GM18909 (cell line): ENCODE measurements around the gene STRIP1.
"Not testable (repeated sequence)": the region's sequence is repeated elsewhere in the genome, so short reads cannot be mapped to it uniquely, and the experiment has no call there.

Experiments
- ATAC-seq: cut with Tn5 transposase; IDR thresholded peaks from one replicate; pipeline ENCODE4 v1.9.1; 2021; ENCODE audit warnings: mild to moderate bottlenecking; ENCODE audit not compliant: unreplicated experiment, poor library complexity

Gene STRIP1

GRCh38 chr1:110067893-110068645, 33.6 kb downstream of the STRIP1 start:
- no peak for ATAC-seq

- no peak for ATAC-seq
Observed at GRCh38 chr1:110068646-110069403, 34.4 kb downstream of the STRIP1 start.

GRCh38 chr1:110069404-110070281, 35.2 kb downstream of the STRIP1 start:
- ATAC-seq = no peak

DNA sequence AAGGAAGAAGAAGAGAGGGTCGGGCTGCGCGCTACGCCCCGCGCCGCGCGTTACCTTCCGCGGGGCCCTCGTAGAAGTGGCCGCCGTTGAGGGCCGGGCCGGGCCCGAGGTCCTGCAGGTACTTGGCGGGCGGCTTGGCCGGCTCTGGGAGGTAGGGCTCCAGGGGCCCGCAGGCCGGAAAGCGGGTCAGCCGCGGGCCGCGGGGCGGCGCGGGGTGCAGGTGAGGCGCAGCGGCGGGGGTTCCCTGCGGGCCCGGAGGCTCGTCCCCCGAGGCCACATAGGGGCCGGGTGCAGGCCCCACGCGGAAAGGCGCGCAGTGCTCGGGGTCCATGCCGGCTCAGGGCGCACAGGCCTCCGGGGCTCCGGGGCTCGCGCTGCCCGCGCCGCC, 35.9 kb downstream of the STRIP1 start:
- ATAC-seq = no peak

- no peak for ATAC-seq
Observed at GRCh38 chr1:110070671-110071242, 36.3 kb downstream of the STRIP1 start, which contains the start of gene ALX3. ALX3 (minus strand) TSS chr1:110070672; CDS start chr1:110070612, 60 bp downstream.

- no peak for ATAC-seq
Observed at GRCh38 chr1:110074166-110074565, 39.7 kb downstream of the STRIP1 start.

- ATAC-seq = no peak
Observed at GRCh38 chr1:110076789-110077500, 42.5 kb downstream of the STRIP1 start.

DNA sequence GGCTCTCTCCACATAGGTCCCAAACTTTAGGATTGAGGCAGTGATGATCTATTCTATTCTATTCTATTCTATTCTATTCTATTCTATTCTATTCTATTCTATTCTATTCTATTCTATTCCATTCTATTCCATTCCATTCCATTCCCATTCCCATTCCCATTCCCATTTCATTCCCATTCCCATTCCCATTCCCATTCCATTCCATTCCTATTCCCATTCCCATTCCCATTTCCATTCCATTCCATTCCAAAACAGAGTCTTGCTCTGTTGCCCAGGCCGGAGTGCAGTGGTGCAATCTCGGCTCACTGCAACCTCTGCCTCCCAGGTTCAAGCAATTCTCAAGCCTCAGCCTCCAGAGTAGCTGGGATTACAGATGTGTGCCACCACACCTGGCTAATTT, 45.6 kb downstream of the STRIP1 start:
- not testable (repeated sequence) for ATAC-seq

DNA sequence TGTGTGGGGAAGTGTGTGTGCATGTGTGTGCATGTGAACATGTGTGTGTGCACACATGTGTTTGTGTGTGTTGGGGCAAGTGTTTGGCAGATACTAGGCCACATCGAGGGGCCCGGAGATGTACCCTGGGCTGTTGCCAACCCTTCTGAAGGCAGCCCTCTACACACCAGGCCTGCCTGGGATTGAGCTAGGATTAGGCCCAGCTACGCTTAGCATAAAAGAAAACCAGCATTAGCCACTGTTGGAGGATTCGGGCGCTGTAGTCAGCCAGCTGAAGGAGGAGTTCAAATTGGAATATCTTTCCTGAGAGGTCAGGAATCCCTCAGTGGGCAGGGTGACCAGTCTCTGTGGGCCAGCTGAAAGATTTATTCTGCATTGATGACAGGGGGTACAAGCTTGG, 46.6 kb downstream of the STRIP1 start:
- no peak for ATAC-seq

DNA sequence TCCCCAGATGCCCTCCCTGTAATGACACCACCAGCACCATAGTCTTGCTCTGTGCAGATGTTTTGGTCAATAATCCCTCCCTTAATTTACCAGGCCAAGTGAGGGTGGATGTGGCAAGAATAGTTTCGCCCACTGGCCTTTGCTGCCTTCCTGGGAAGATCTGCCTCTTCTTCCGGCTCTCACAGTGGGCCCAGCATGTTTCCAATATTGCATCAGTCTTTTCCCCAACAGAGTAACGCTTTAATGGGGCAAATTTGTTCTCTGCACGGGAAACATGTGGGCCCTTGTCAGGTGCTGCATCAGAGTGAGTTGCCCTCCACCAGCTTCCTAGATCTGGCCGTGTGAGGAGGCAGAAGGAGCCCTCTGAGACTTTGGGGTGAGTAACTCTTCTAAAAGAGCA, 48.1 kb downstream of the STRIP1 start:
- no peak for ATAC-seq

DNA sequence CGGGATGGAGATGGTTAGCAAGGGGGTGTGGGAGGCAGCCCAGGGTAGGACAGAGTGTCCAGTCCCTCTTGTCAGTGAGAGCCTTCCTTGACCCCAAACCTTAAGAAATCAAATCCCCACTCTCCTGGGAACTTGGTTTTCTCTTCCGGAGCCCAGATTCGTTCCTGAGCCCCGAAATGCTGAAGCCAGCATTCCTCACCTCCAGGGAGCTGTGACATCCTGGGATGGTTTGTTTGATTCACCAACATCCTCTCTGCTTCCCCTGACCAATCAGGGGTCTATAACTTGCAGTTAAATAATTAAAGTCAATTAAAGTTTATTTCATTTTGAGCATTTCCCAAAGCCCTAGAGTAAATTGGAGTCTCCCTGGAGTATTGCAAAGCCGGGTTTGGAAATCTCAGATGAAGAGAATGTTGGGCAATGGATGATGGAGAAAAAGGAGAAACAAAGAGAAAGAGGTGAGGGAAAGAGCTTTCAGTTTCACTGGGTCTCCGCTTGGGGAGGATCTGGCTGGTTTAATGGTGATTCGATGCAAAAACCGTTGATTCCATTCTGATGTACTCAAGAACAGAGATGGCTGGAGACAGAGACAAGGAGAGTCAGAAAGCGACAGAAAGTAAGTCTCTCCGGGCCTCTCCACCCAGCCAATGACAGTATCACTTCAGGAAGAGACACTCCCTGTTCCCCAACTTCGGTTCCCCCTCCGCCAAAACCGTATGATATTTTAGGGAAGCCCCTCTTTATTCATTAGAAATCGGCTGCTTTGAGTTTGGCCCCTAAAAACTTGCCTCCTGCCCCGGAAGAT, 48.8 kb downstream of the STRIP1 start:
- no peak for ATAC-seq

- no peak for ATAC-seq
Observed at GRCh38 chr1:110083866-110084226, 49.4 kb downstream of the STRIP1 start.

GRCh38 chr1:110084227-110085078, 50.0 kb downstream of the STRIP1 start:
- no peak for ATAC-seq

DNA sequence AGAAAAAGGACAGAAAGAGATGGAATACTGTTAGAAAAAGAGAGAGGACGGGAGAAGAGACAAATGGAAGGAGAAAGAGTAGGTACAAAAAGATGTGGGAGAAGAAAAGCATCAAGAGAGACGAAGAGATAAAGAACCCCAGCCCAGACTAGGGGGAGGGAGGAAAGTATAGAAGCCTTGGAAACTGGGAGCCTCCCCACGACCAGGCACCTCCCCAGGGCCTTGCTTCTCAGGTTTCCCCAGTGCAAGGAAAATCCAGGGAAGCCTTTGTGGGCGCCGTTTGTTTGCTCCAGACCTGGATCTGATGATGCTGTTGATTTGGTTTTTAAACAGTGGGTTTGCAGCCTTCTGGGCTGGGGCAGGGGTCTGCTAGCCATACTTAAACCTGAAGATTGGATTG, 51.2 kb downstream of the STRIP1 start:
- no peak for ATAC-seq

DNA sequence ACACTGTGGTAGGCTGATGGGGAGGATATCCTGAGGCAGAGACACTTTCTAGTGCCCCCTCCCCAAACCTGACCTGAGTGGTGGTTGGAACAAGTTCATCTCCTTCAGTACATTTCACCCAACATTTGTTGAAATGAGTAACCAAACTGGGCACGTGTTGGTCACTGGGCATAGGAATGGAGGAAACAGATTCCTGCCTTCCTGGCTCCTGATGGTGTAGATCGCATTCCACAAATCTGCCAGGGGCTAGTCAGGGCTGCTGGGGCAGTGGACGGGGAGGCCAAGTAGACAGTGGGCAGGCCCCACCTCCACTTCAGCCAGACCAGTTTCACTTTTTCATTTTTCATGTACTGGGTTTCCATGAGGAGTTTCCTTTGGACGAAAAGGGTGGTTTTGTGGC, 52.5 kb downstream of the STRIP1 start:
- ATAC-seq = no peak

DNA sequence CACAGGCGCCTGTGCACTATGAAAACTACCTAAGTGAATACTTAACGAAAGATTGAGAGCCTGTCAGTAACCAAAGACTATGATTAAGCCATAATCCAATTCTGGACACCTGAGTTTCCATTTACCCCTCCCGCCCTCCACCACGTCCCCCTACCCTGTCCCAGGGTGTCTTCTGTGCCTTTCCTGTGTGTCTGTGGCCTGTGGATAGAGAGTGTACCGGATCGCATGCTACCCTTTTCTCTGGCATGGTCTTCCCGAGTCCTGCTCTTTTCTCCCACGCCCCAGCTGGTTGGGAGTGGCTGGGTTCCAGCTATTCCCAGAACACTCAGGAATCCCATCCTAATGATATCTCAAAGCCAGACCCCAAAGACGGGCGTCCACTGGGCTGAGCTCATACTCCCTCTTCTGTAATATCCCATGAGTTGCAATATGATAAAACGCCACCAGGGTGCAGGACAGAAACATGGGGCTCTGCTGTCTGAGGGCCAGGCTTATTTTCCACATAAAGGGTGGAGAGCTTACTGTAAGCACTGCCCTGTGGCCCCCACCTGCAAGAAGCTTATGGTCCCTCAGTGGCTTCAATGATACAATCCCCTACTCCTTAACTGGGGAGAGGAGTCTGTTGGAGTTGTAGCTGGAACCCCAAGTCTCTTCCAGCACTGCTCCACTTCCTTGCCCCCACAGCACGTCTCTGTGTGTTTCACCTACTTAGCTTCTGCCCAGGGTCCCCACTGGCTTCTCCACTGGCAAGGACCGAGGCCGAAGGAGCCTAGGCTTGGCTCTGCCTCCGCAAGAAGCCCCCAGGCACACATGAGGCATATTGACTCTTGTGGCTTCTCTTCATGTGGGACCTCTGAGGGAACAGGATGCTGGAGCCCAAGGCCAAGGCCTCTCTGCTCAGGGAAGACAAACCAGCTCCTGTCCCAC, 53.7 kb downstream of the STRIP1 start:
- ATAC-seq = peak; percentile 72

GRCh38 chr1:110088739-110089316, 54.4 kb downstream of the STRIP1 start:
- no peak for ATAC-seq
